Muscle of leg (tissue), 11 donors: ENCODE results near the gene CTBP2. TPM values are rescaled to one million over a fixed set of nuclear protein-coding genes. Genes with fewer than 3 reads are reported as not detected.
"Not testable (repeated sequence)": the region's sequence is repeated elsewhere in the genome, so short reads cannot be mapped to it uniquely, and the experiment has no call there.

ENCODE experiments used
- DNase-seq: peaks from one replicate; pipeline ENCODE4 v3.0.0; 2013
- H3K27ac ChIP-seq: one replicate; pipeline ENCODE4 v1.5.1; 2013; ENCODE audit warnings: mild to moderate bottlenecking, low read length, control low read depth
- H3K27me3 ChIP-seq: one replicate; pipeline ENCODE4 v1.6.1; 2013; ENCODE audit warnings: low read length; ENCODE audit not compliant: control insufficient read depth, insufficient read depth
- H3K36me3 ChIP-seq: one replicate; pipeline ENCODE4 v1.6.1; 2013; ENCODE audit warnings: low read length; ENCODE audit not compliant: control insufficient read depth, insufficient read depth
- H3K4me1 ChIP-seq: one replicate; pipeline ENCODE4 v1.6.1; 2013; ENCODE audit warnings: low read length; ENCODE audit not compliant: control insufficient read depth, insufficient read depth
- H3K4me3 ChIP-seq: one replicate; pipeline ENCODE4 v1.5.1; 2013; ENCODE audit warnings: low read length, control low read depth
- H3K9me3 ChIP-seq: replicated peaks from 2 replicates; pipeline ENCODE4 v1.6.1; 2013; ENCODE audit warnings: low read depth, low read length; ENCODE audit not compliant: control insufficient read depth
- WGBS: methylation state at CpG from one replicate; pipeline ENCODE4 v1.1.5; 2013; ENCODE audit warnings: missing lambda C conversion rate; ENCODE audit not compliant: insufficient coverage; 5-methylcytosine and 5-hydroxymethylcytosine counted together
- polyA plus RNA-seq, 8 donors: library from polyadenylated mRNA; unstranded; fragments of 120-200 nt; gene quantifications; one replicate each; pipeline versions ENCODE4 v1.2.1 to v1.2.3, GENCODE V29; 2013; ENCODE audit warnings: inconsistent platforms in 1 of 8, low replicate concordance in 1 of 8; ENCODE audit not compliant: insufficient read length in 8 of 8, insufficient read depth in 1 of 8
- total RNA-seq: library from RNA; stranded (reverse); fragments of 120-200 nt; gene quantifications from one replicate; pipeline ENCODE4 v1.2.4, GENCODE V29; 2013

Gene CTBP2
- total and polyA plus RNA-seq, 9 donors = 32.4 to 50.2 (median 41.0) TPM

DNA sequence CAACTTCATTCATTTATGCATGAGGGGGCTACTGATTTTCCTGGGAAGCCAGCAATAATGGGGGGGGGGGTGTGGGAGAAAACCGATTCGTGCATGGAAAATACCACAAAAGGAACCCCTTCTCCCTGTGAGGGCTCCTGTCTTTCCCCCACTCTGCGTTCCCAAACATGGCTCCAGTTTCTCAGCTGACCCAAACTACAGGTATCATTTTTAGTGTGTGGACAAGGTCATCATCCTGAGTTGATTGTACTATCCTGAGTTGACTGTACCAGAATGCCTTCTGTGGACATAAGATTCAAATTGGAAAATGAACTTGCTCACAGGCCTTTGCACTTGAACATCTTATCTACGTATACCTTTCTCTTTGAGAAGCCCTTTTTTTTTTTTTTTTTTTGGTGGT, 168.5 kb downstream of the CTBP2 start:
- H3K4me3 ChIP-seq = no peak overlapping the region
- no peak for DNase-seq
- H3K36me3 ChIP-seq = peaks cover 79% of the 10 kb centered on the region
- H3K9me3 ChIP-seq = no peaks in the 10 kb centered on the region
- WGBS = no CpG with 5 or more reads among the region's 4 CpGs
- no peak overlapping the region for H3K27ac ChIP-seq
- no peaks in the 10 kb centered on the region for H3K4me1 ChIP-seq
- H3K27me3 ChIP-seq = no peaks in the 10 kb centered on the region

GRCh38 chr10:124990671-124991625, 169.4 kb downstream of the CTBP2 start:
- Histone ChIP-seq H3K4me1 (no peaks in the 10 kb centered on the region), H3K27me3 (no peaks in the 10 kb centered on the region), H3K36me3 (peaks cover 72% of the 10 kb centered on the region), H3K27ac (no peak overlapping the region), H3K4me3 (no peak overlapping the region), H3K9me3 (no peaks in the 10 kb centered on the region)
- no peak for DNase-seq
- WGBS = 86% methylated on average over 9 of the region's 14 CpGs

DNA sequence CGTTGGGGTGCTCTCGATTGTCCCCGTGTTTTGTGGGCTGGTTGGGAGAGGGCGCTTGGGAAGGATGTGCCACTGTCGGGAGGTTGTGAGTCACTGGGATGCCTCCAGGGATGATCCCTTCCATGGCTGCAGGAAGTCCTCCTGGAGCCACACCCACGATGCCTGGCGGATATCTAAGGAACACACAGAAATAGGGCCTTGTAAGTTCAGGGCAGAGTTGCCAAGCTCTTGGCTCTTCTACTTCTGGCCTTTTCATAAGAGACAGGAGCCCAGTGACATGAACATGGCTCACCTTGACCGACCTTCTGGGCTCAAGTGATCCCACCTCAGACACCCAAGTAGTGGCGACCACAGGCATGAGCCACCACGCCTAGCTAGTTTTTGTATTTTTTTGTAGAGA, 170.8 kb downstream of the CTBP2 start:
- WGBS = 70% methylated on average over 4 of the region's 10 CpGs
- no peak for DNase-seq
- Histone ChIP-seq H3K4me3 (no peak overlapping the region), H3K4me1 (no peaks in the 10 kb centered on the region), H3K36me3 (peaks cover 66% of the 10 kb centered on the region), H3K9me3 (no peaks in the 10 kb centered on the region), H3K27ac (no peak overlapping the region), H3K27me3 (no peaks in the 10 kb centered on the region)

- H3K9me3 ChIP-seq, DNase-seq, H3K27ac ChIP-seq, H3K27me3 ChIP-seq, H3K4me1 ChIP-seq, H3K4me3 ChIP-seq: not testable (repeated sequence)
- H3K36me3 ChIP-seq = peaks cover 63% of the 10 kb centered on the region
- no CpG with 5 or more reads among the region's 4 CpGs for WGBS
These were observed 171.6 kb downstream of the CTBP2 start for GRCh38 chr10:124988753-124989152.

DNA sequence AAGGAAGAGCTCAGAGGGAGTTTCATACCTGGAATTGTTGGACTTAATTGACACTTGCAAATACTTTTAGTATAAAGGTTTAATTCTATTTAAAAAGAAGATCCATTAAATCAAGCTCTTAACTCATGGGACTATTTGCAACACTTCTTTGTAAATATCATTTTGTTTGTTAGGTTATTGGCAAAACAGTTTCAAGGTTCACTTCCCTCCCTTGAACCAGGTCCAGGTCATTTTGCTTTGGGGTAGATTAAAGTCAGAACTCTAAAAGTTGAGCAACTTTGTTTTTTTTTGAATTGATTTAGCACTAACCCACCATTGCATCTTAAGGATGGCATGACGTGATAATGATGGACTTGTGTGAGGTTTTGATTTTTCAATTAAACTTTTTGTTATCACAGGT, 172.6 kb downstream of the CTBP2 start:
- DNase-seq = no peak
- Histone ChIP-seq H3K36me3 (peaks cover 61% of the 10 kb centered on the region), H3K9me3 (no peaks in the 10 kb centered on the region), H3K27ac (no peak overlapping the region), H3K4me3 (no peak overlapping the region), H3K27me3 (no peaks in the 10 kb centered on the region), H3K4me1 (no peaks in the 10 kb centered on the region)
- no CpG with 5 or more reads among the region's 1 CpG for WGBS

DNA sequence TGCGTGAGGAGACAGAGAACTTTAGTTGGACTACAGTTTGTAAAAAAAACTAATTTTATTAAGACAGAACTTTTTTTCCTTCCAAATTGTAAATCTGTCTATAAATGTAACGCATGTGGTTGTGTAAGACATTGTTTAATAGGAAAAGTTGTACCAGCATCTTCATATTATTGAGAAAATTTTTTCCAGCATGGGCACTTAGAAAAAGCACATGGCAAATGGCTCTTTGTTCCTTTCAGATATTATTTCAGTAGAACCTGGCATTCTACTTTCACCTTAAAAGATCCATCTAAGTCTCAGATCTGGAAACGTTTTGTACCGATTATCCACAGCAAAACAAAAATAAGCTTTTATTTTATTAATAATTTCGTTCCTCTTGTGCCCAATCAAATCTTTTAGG, 175.2 kb downstream of the CTBP2 start:
- WGBS = no CpG with 5 or more reads among the region's 5 CpGs
- DNase-seq = no peak
- Histone ChIP-seq H3K4me1 (no peaks in the 10 kb centered on the region), H3K27me3 (no peaks in the 10 kb centered on the region), H3K4me3 (no peak overlapping the region), H3K9me3 (no peaks in the 10 kb centered on the region), H3K27ac (no peak overlapping the region), H3K36me3 (peaks cover 46% of the 10 kb centered on the region)

DNA sequence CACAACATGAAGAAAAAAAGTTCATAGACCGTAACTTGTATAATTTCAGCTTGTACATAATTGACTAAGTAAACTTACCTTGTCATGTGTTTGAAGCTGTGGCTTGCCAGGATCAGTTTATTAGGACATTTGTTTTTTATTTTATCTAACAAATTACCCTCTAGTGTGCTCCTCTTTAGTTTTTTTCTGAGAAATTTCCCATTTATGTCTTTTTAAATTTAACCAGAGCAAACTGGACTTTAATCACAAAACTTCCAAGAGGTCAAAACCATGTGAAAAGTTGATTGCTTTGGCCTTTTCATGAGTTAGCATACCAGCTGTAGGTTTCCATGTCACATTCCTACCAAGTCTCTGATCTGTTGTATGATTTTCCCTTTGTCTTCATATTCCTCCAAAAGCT, 176.0 kb downstream of the CTBP2 start:
- no peaks in the 10 kb centered on the region for H3K4me1 ChIP-seq
- no peaks in the 10 kb centered on the region for H3K9me3 ChIP-seq
- no peak overlapping the region for H3K4me3 ChIP-seq
- no peaks in the 10 kb centered on the region for H3K27me3 ChIP-seq
- DNase-seq = no peak
- WGBS = no CpG with 5 or more reads among the region's 1 CpG
- H3K36me3 ChIP-seq = peaks cover 43% of the 10 kb centered on the region
- H3K27ac ChIP-seq = no peak overlapping the region

DNA sequence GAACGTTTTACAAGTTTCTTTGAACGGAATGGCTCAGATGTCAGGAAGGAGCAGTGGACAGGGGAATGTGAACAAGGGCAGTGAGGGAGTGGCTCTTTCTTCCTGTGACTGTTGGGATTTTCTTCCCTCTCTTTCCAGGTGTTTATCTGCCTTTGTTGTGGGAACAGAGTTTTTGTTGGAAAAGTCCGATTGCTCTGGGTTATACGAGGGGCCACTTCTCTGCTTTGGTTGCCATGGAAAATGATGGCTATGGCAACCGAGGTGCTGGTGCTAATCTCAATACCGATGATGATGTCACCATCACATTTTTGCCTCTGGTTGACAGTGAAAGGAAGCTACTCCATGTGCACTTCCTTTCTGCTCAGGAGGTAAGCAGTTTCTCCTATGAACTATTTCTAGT, 177.0 kb downstream of the CTBP2 start:
- Histone ChIP-seq H3K27ac (no peak overlapping the region), H3K36me3 (peaks cover 38% of the 10 kb centered on the region), H3K27me3 (no peaks in the 10 kb centered on the region), H3K9me3 (no peaks in the 10 kb centered on the region), H3K4me3 (no peak overlapping the region), H3K4me1 (no peaks in the 10 kb centered on the region)
- no peak for DNase-seq
- 27% methylated on average over 2 of the region's 6 CpGs for WGBS

DNA sequence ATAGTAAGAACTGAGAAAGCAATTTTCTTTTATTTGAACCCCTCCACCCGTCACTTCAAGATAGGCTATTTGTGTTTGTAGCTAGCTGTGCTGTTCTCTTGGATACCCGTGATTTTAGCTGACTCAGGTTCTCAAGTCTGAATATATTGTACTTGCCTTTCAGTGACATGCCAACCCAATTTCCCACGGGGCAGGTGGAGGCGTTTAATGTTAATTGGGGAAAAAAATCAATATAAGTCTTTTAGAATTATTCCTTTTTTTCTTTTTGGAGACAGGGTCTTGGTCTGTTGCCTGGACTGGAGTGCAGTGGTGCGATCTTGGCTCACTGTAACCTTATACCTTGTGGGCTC, 182.0 kb downstream of the CTBP2 start:
- no peak overlapping the region for H3K4me3 ChIP-seq
- no CpG with 5 or more reads among the region's 5 CpGs for WGBS
- no peak for DNase-seq
- no peak overlapping the region for H3K27ac ChIP-seq
- no peaks in the 10 kb centered on the region for H3K27me3 ChIP-seq
- peaks cover 21% of the 10 kb centered on the region for H3K36me3 ChIP-seq
- H3K4me1 ChIP-seq = no peaks in the 10 kb centered on the region
- no peaks in the 10 kb centered on the region for H3K9me3 ChIP-seq

- H3K27me3 ChIP-seq = no peaks in the 10 kb centered on the region
- 100% methylated on average over 2 of the region's 4 CpGs for WGBS
- H3K27ac ChIP-seq = no peak overlapping the region
- peaks cover 17% of the 10 kb centered on the region for H3K36me3 ChIP-seq
- no peaks in the 10 kb centered on the region for H3K4me1 ChIP-seq
- DNase-seq = no peak
- H3K4me3 ChIP-seq = no peak overlapping the region
- no peaks in the 10 kb centered on the region for H3K9me3 ChIP-seq
These were observed 182.6 kb downstream of the CTBP2 start for GRCh38 chr10:124977648-124978375.
